GM18858 (cell line): ENCODE results near the gene DHDDS.
A peak's percentile ranks its signal among the peaks of the same experiment; 100 is the strongest.

Experiments used
- ATAC-seq: cut with Tn5 transposase; IDR thresholded peaks from one replicate; pipeline ENCODE4 v1.9.1; 2021; ENCODE audit not compliant: unreplicated experiment

Gene DHDDS

GRCh38 chr1:26417111-26417759 lies 14.9 kb upstream of the DHDDS start:
- ATAC-seq: no peak

GRCh38 chr1:26418865-26419349 lies 13.2 kb upstream of the DHDDS start:
- ATAC-seq: no peak

- no peak for ATAC-seq
Measured at GRCh38 chr1:26419494-26419893, 12.6 kb upstream of the DHDDS start.

- ATAC-seq: no peak
Measured at GRCh38 chr1:26429721-26430120, 2.4 kb upstream of the DHDDS start.

- no peak for ATAC-seq
Measured at GRCh38 chr1:26432793-26433192, 672 bp downstream of the DHDDS start.

- no peak for ATAC-seq
Measured at GRCh38 chr1:26434161-26434752, 2.1 kb downstream of the DHDDS start.

GRCh38 chr1:26438041-26438440 lies 5.9 kb downstream of the DHDDS start:
- ATAC-seq: no peak

GRCh38 chr1:26440259-26440658 lies 8.1 kb downstream of the DHDDS start:
- no peak for ATAC-seq

- ATAC-seq: no peak
Measured at GRCh38 chr1:26449868-26450267, 17.7 kb downstream of the DHDDS start.

- no peak for ATAC-seq
Measured at GRCh38 chr1:26450908-26451307, 18.8 kb downstream of the DHDDS start.

GRCh38 chr1:26452459-26453183 lies 20.5 kb downstream of the DHDDS start:
- no peak for ATAC-seq

GRCh38 chr1:26459148-26459547 lies 27.0 kb downstream of the DHDDS start:
- no peak for ATAC-seq

- no peak for ATAC-seq
Measured at GRCh38 chr1:26459573-26460031, 27.5 kb downstream of the DHDDS start.

GRCh38 chr1:26468911-26469310 lies 36.8 kb downstream of the DHDDS start:
- ATAC-seq: no peak

GRCh38 chr1:26469558-26469957 lies 37.4 kb downstream of the DHDDS start:
- no peak for ATAC-seq

- ATAC-seq: no peak
Measured at GRCh38 chr1:26470878-26471497, 38.9 kb downstream of the DHDDS start.

GRCh38 chr1:26471498-26472319 lies 39.6 kb downstream of the DHDDS start:
- peak; percentile 10 for ATAC-seq

- ATAC-seq: peak; percentile 28
Measured at GRCh38 chr1:26472320-26472900, 40.3 kb downstream of the DHDDS start, which contains the start of gene HMGN2. TSS of gene HMGN2 (plus strand) at chr1:26472440. CDS start at chr1:26472613, 173 bp downstream.

- peak; percentile 49 for ATAC-seq
Measured at GRCh38 chr1:26472901-26473845, 41.1 kb downstream of the DHDDS start.
